ENCODE results near the gene RAB11FIP4.

- TF ChIP-seq POLR2AphosphoS5 (IDR thresholded peaks at IDR 0.05; ENCODE audit: low read depth, low read length) (no peak), SIN3A (IDR thresholded peaks at IDR 0.05; ENCODE audit: borderline replicate concordance, insufficient read depth, low read length) (no peak), REST (IDR thresholded peaks at IDR 0.05; ENCODE audit: insufficient read depth in 1 of 2, low read depth in 2 of 2, low read length in 2 of 2) (no peak), TAF1 (IDR thresholded peaks at IDR 0.05; ENCODE audit: borderline replicate concordance, insufficient read depth, low read length) (no peak)
Measured at GRCh38 chr17:31449111-31449510, 57.6 kb downstream of the RAB11FIP4 start.

Data from PFSK-1 (cell line).